Epithelial cell of esophagus (primary cell): ENCODE results near the gene BDKRB1.

Source experiments
- DNase-seq: peaks from one replicate; pipeline ENCODE4 v3.0.0; 2010; ENCODE audit warnings: low read depth
- H3K4me3 ChIP-seq: 2 replicates; pipeline ENCODE4 v1.5.1; 2011; ENCODE audit warnings: mild to moderate bottlenecking, low read length, control low read depth
- TF ChIP-seq, protein P1 (sequence below): IDR thresholded peaks from 2 replicates; pipeline ENCODE4 v1.5.1; 2011; ENCODE audit warnings: low read depth, mild to moderate bottlenecking, low read length, control low read depth, inconsistent platforms; ENCODE audit not compliant: insufficient read depth; ENCODE audit errors: missing control alignments

BDKRB1 gene

DNA sequence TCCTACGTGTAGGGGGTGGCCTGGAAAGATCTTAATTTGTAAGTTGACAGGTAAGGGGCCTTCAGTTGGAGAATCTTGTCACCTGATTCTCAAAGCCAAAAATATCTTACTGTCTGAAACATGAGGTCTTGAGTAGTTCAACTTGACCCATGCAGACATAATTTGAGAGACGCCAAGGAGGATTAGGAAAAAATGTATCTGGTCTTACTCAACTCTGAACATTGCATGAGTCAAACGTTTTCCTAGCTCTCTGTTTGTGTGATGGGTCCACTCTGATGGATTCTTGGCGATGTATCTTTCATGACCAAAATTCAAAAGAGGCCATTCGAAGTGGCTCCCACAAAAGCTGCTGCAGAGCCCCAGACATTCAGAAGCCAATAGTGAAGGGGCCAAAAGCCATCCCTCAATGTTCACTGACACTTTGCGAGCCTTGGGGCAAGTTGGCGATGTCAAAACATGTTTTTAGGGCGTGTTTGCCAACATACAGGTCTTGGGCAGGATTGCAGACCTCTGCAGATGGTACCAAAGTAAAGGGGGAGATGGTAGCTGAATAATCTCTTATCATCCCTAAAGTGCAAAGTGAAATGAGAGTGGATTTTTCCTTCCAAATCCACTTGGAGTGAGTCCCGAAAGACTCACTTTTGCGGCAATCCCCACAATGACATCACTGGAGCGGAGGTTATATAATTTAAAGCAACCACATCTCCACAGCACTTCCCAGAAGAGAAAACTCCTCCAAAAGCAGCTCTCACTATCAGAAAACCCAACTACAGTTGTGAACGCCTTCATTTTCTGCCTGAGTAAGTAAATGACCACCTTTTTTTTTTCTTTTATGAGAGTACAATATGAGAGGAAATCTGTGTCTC, at the start of gene BDKRB1:
BDKRB1 (plus strand) TSS at position 710 of the 866 bp plus-strand sequence. CDS start 7,473 bp downstream, outside the sequence.
- peak; percentile 82 for DNase-seq
- no peak within 1 kb of the TSS for H3K4me3 ChIP-seq
- TF ChIP-seq, protein P1, sequence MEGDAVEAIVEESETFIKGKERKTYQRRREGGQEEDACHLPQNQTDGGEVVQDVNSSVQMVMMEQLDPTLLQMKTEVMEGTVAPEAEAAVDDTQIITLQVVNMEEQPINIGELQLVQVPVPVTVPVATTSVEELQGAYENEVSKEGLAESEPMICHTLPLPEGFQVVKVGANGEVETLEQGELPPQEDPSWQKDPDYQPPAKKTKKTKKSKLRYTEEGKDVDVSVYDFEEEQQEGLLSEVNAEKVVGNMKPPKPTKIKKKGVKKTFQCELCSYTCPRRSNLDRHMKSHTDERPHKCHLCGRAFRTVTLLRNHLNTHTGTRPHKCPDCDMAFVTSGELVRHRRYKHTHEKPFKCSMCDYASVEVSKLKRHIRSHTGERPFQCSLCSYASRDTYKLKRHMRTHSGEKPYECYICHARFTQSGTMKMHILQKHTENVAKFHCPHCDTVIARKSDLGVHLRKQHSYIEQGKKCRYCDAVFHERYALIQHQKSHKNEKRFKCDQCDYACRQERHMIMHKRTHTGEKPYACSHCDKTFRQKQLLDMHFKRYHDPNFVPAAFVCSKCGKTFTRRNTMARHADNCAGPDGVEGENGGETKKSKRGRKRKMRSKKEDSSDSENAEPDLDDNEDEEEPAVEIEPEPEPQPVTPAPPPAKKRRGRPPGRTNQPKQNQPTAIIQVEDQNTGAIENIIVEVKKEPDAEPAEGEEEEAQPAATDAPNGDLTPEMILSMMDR = no peak

DNA sequence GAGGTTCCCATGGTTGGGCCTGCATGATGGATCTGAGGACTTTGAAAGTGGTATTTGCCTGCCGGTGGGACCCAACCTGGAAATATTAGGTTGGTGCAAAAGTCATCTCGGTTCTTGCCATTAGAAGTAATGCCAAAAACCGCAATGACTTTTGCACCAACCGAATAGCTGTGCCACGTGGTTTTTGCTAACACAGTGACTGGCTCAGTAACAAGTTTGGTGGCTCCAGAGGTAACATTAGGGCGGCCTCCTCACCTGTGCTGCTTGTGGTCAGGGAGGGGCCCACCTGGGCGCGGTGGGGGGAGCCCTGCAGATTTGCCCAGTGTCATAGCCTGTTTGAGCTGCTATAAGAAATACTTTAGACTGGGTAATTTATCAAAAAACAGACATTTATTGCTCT, 49.5 kb upstream of the BDKRB1 start:
- peak; percentile 39 for DNase-seq
- H3K4me3 ChIP-seq = no peak overlapping the region
- TF ChIP-seq, protein P1 = no peak

DNA sequence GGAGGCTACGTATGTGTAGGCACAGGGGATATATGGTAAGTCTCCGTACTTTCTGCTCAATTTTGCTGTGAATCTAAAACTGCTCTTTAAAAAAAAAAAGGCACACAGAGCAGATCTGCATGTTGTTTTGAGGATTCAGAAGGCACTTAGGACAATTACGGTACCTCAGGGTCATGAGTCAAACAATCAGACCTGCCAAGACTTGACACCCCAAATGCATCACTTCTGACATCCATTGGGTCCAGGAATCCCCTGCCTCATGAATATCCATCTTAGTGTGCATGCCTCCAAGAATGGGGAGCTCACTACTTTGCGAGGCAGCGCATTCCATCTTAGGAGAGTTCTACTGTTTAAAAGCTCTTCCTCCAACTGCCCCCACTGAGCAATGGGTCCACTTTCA, 48.3 kb upstream of the BDKRB1 start:
- no peak overlapping the region for H3K4me3 ChIP-seq
- TF ChIP-seq, protein P1 = no peak
- DNase-seq = peak; percentile 70

DNA sequence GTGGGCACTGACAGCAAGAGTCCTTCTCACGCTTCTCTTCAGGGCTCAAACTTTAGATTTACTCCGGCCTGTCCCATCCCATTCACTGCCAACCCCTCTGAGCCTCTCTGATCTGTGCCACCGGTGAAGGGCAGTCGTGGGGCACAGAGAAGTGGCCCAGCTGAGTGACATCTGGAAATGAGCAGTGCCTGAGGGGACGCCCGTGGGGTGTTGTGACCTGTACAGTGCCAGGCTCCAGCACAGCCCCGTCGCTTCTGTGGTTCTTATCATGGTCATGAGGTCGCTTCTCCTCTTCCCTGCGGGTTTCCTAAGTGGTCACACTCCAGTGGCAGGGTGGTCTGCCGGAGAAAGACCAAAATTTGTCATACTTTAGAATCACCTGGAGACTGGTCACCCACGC, 47.3 kb upstream of the BDKRB1 start:
- TF ChIP-seq, protein P1 = no peak
- no peak for DNase-seq
- no peak overlapping the region for H3K4me3 ChIP-seq

DNA sequence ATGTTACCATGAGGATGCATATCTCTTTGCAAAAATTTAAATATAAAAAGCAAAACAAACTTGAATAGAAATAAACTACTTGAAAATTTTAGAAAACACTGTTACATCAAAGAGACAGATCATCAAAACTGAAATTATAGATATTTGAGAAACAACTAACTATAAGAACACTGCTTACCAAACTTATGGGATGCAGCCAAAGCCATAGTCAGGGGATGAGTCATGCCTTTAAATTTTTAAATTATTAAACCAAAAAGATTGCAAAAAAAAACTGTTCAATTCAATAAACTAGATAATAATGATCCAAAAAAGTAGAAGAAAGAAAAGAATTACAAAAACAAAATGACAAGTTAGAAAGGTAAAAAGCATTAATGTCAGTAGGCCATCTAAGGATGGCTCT, 43.9 kb upstream of the BDKRB1 start:
- TF ChIP-seq, protein P1 = no peak
- H3K4me3 ChIP-seq = no peak overlapping the region
- no peak for DNase-seq

DNA sequence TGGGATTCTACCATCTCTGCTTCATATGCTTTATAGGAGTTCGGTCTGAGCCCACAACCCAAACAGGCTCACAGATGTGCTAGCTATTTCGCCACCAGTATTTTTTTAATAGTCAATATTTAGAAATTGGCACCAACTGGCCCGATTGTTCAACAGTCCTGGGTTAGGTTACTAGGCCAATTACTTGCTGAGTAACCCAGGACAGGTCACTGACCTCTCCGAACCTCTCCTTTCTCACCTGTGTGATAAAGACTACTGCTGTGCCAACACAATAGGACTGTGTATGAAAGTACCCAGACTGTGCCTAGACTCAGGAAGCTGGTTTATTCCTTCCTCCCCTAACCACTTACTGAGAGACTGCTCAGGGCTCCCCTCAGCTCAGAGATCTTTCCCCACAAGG, 43.1 kb upstream of the BDKRB1 start:
- TF ChIP-seq, protein P1 = no peak
- DNase-seq = no peak
- H3K4me3 ChIP-seq = no peak overlapping the region
